ENCODE results near the gene RPUSD2. TPM values are rescaled to one million over a fixed set of nuclear protein-coding genes. Genes with fewer than 3 reads are reported as not detected.

Gene RPUSD2
- total and polyA plus RNA-seq, 7 experiments from 2014 or later: 10.6 to 25.9 (median 18.4) TPM

DNA sequence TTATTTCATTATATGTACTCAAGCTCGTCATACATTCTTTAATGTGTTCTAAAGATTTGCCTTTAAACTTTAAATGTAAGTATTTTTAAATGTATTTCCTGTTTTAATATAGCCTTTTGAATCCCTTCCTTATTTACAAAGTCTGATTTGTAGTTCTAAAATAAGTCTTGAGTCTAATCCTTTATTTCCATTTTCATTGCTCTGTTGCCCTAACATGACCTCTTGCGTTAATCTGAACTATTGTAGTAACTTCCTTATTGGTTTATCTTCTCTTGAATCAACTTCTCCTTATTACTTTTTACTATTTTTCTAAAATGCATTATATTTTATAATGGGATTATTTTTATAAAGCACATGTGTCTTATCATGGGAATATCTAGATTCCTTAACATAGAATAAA lies 48.9 kb downstream of the RPUSD2 start:
- no peaks in the 10 kb centered on the region for H3K36me3 ChIP-seq (ENCODE audit: control insufficient read depth in 2 of 3, insufficient read depth in 3 of 3, low read length in 3 of 3)
- intact Hi-C loops (cut with micrococcal nuclease): no loop called here
- Mint-ChIP-seq H3K4me1 (no peaks in the 10 kb centered on the region), H3K27me3 (no peaks in the 10 kb centered on the region), H3K27ac (no peak overlapping the region), H3K36me3 (peaks cover 0 to 21% (median 0%) of the 10 kb centered on the region in 5 donors), H3K4me3 (no peak overlapping the region), H3K9me3 (no peaks in the 10 kb centered on the region)
- CTCF ChIA-PET: no interaction called here
- H3K9me3 ChIP-seq (ENCODE audit: control insufficient read depth in 2 of 3, low read length in 3 of 3): no peaks in the 10 kb centered on the region
- H3K4me3 ChIP-seq (ENCODE audit: low read length): no peak overlapping the region
- POLR2A ChIA-PET: no interaction called here
- H3K27me3 ChIP-seq (ENCODE audit: control insufficient read depth in 2 of 2, insufficient read depth in 2 of 2, low read length in 2 of 2): no peaks in the 10 kb centered on the region
- ATAC-seq (no peak), DNase-seq (no peak)
- H3K27ac ChIP-seq (ENCODE audit: low read depth, low read length): no peak overlapping the region
- H3K4me1 ChIP-seq (ENCODE audit: control insufficient read depth in 2 of 2, insufficient read depth in 2 of 2, low read length in 2 of 2): no peaks in the 10 kb centered on the region

- H3K27me3 Mint-ChIP-seq: no peaks in the 10 kb centered on the region
- peaks cover 0 to 21% (median 0%) of the 10 kb centered on the region in 5 donors for H3K36me3 Mint-ChIP-seq
- H3K27ac Mint-ChIP-seq: no peak overlapping the region
- Histone ChIP-seq H3K9me3 (ENCODE audit: control insufficient read depth in 2 of 3, low read length in 3 of 3) (no peaks in the 10 kb centered on the region), H3K27me3 (ENCODE audit: control insufficient read depth in 2 of 2, insufficient read depth in 2 of 2, low read length in 2 of 2) (no peaks in the 10 kb centered on the region), H3K36me3 (ENCODE audit: control insufficient read depth in 2 of 3, insufficient read depth in 3 of 3, low read length in 3 of 3) (no peaks in the 10 kb centered on the region), H3K4me3 (ENCODE audit: low read length) (no peak overlapping the region), H3K4me1 (ENCODE audit: control insufficient read depth in 2 of 2, insufficient read depth in 2 of 2, low read length in 2 of 2) (no peaks in the 10 kb centered on the region), H3K27ac (ENCODE audit: low read depth, low read length) (no peak overlapping the region)
- no peak overlapping the region for H3K4me3 Mint-ChIP-seq
- ChIA-PET CTCF (no interaction called here), POLR2A (no interaction called here)
- H3K4me1 Mint-ChIP-seq: peaks cover 0 to 2% (median 0%) of the 10 kb centered on the region in 7 donors
- no peak for DNase-seq
- intact Hi-C loops (cut with micrococcal nuclease): no loop called here
- ATAC-seq: no peak
- H3K9me3 Mint-ChIP-seq: no peaks in the 10 kb centered on the region
Observed at GRCh38 chr15:40618906-40619305, 49.8 kb downstream of the RPUSD2 start.

DNA sequence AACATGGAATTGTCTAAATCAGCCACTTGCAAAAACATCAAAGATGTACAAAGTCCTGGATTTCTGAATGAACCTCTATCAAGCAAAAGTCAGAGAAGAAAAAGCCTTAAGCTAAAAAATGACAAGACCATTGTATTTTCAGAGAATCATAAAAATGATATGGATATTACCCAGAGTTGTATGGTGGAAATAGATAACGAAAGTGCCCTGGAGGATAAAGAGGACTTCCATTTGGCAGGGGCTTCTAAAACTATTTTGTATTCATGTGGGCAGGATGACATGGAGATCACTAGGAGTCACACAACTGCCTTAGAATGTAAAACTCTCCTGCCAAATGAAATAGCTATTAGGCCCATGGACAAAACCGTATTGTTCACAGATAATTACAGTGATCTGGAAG lies 54.3 kb downstream of the RPUSD2 start:
- POLR2A ChIA-PET: no interaction called here
- no peak overlapping the region for H3K27ac Mint-ChIP-seq
- ATAC-seq (no peak), DNase-seq (no peak)
- Histone ChIP-seq H3K4me3 (ENCODE audit: low read length) (no peak overlapping the region), H3K27me3 (ENCODE audit: control insufficient read depth in 2 of 2, insufficient read depth in 2 of 2, low read length in 2 of 2) (no peaks in the 10 kb centered on the region), H3K4me1 (ENCODE audit: control insufficient read depth in 2 of 2, insufficient read depth in 2 of 2, low read length in 2 of 2) (no peaks in the 10 kb centered on the region), H3K27ac (ENCODE audit: low read depth, low read length) (no peak overlapping the region), H3K9me3 (ENCODE audit: control insufficient read depth in 2 of 3, low read length in 3 of 3) (no peaks in the 10 kb centered on the region), H3K36me3 (ENCODE audit: control insufficient read depth in 2 of 3, insufficient read depth in 3 of 3, low read length in 3 of 3) (no peaks in the 10 kb centered on the region)
- intact Hi-C loops (cut with micrococcal nuclease): no loop called here
- H3K36me3 Mint-ChIP-seq: peaks cover 0 to 18% (median 0%) of the 10 kb centered on the region in 5 donors
- H3K27me3 Mint-ChIP-seq: no peaks in the 10 kb centered on the region
- H3K9me3 Mint-ChIP-seq: no peaks in the 10 kb centered on the region
- CTCF ChIA-PET: no interaction called here
- peaks cover 0 to 3% (median 0%) of the 10 kb centered on the region in 7 donors for H3K4me1 Mint-ChIP-seq
- no peak overlapping the region for H3K4me3 Mint-ChIP-seq

Other genes starting within 250 kb of the RPUSD2 start
- gene INAFM2, start 245.6 kb upstream of the RPUSD2 start, total RNA-seq: 10 to 100 TPM in 3 of 5 experiments, 1 to 10 TPM in 2; 7.1 to 21.2 (median 12.7) TPM
- gene INAFM2, start 245.6 kb upstream of the RPUSD2 start, polyA plus RNA-seq: 1 to 10 TPM; 2.0 to 2.2 TPM
- 1 to 10 TPM in 4 of 5 experiments, under 1 TPM in 1; 0.73 to 2.7 (median 1.6) TPM for gene CCDC9B, start 228.4 kb upstream of the RPUSD2 start, total RNA-seq
- under 1 TPM; 0.07 to 0.30 TPM for gene CCDC9B, start 228.4 kb upstream of the RPUSD2 start, polyA plus RNA-seq
- not detected for gene PHGR1, start 218.3 kb upstream of the RPUSD2 start, total RNA-seq
- gene PHGR1, start 218.3 kb upstream of the RPUSD2 start, polyA plus RNA-seq: not detected
- gene DISP2, start 211.1 kb upstream of the RPUSD2 start, total RNA-seq: under 1 TPM in 4 of 5 experiments, not detected in 1; 0.05 to 0.51 (median 0.07) TPM
- gene DISP2, start 211.1 kb upstream of the RPUSD2 start, polyA plus RNA-seq: not detected
- gene KNSTRN, start 186.6 kb upstream of the RPUSD2 start, total RNA-seq: 10 to 100 TPM in 1 of 5 experiments, 1 to 10 TPM in 4; 3.7 to 39.6 (median 6.2) TPM
- gene KNSTRN, start 186.6 kb upstream of the RPUSD2 start, polyA plus RNA-seq: 1 to 10 TPM; 3.7 to 5.2 TPM
- 10 to 100 TPM; 47.2 to 81.8 (median 64.7) TPM for gene IVD, start 163.5 kb upstream of the RPUSD2 start, total RNA-seq
- 10 to 100 TPM; 27.1 to 42.4 TPM for gene IVD, start 163.5 kb upstream of the RPUSD2 start, polyA plus RNA-seq
- 10 to 100 TPM; 28.4 to 48.8 (median 31.2) TPM for gene BAHD1, start 128.3 kb upstream of the RPUSD2 start, total RNA-seq
- gene BAHD1, start 128.3 kb upstream of the RPUSD2 start, polyA plus RNA-seq: 1 to 10 TPM; 2.2 to 3.9 TPM
- gene CHST14, start 98.3 kb upstream of the RPUSD2 start, total RNA-seq: 10 to 100 TPM in 3 of 5 experiments, 1 to 10 TPM in 2; 7.3 to 12.5 (median 10.8) TPM
- 1 to 10 TPM in 1 of 2 donors, under 1 TPM in 1; 0.83 to 1.4 TPM for gene CHST14, start 98.3 kb upstream of the RPUSD2 start, polyA plus RNA-seq
- gene CCDC32, start 4.3 kb upstream of the RPUSD2 start, total RNA-seq: 10 to 100 TPM; 22.4 to 37.3 (median 33.3) TPM
- 10 to 100 TPM; 37.5 to 44.8 TPM for gene CCDC32, start 4.3 kb upstream of the RPUSD2 start, polyA plus RNA-seq
- gene KNL1, start 24.9 kb downstream of the RPUSD2 start, total RNA-seq: 10 to 100 TPM in 1 of 5 experiments, 1 to 10 TPM in 2, under 1 TPM in 2; 0.16 to 41.5 (median 1.7) TPM
- gene KNL1, start 24.9 kb downstream of the RPUSD2 start, polyA plus RNA-seq: under 1 TPM; 0.08 to 0.99 TPM
- gene RAD51, start 125.9 kb downstream of the RPUSD2 start, total RNA-seq: 10 to 100 TPM in 1 of 5 experiments, 1 to 10 TPM in 2, under 1 TPM in 2; 0.51 to 51.5 (median 1.4) TPM
- under 1 TPM; 0.34 to 0.39 TPM for gene RAD51, start 125.9 kb downstream of the RPUSD2 start, polyA plus RNA-seq
- gene RMDN3, start 186.0 kb downstream of the RPUSD2 start, total RNA-seq: 10 to 100 TPM; 19.5 to 44.0 (median 31.9) TPM
- 10 to 100 TPM; 15.7 to 20.2 TPM for gene RMDN3, start 186.0 kb downstream of the RPUSD2 start, polyA plus RNA-seq
- 10 to 100 TPM; 14.5 to 38.3 (median 18.1) TPM for gene GCHFR, start 194.8 kb downstream of the RPUSD2 start, total RNA-seq
- gene GCHFR, start 194.8 kb downstream of the RPUSD2 start, polyA plus RNA-seq: 10 to 100 TPM; 65.7 to 83.2 TPM
- 1 to 10 TPM in 3 of 5 experiments, under 1 TPM in 2; 0.73 to 2.8 (median 1.3) TPM for gene C15orf62, start 200.7 kb downstream of the RPUSD2 start, total RNA-seq
- under 1 TPM; 0.35 to 0.67 TPM for gene C15orf62, start 200.7 kb downstream of the RPUSD2 start, polyA plus RNA-seq
- gene ZFYVE19, start 237.8 kb downstream of the RPUSD2 start, total RNA-seq: 10 to 100 TPM; 17.9 to 31.9 (median 30.5) TPM
- 10 to 100 TPM; 15.7 to 22.7 TPM for gene ZFYVE19, start 237.8 kb downstream of the RPUSD2 start, polyA plus RNA-seq
- 10 to 100 TPM; 28.8 to 50.9 (median 36.7) TPM for gene DNAJC17, start 238.2 kb downstream of the RPUSD2 start, total RNA-seq
- 10 to 100 TPM; 31.0 to 35.5 TPM for gene DNAJC17, start 238.2 kb downstream of the RPUSD2 start, polyA plus RNA-seq